ENCODE results near the gene MYO5B.

The MYO5B gene

GRCh38 chr18:50192995-50193795 is 1.8 kb downstream of the MYO5B start:
- TF ChIP-seq CTCF (IDR thresholded peaks at IDR 0.05), result no peak

GRCh38 chr18:50190926-50191325 is 4.0 kb downstream of the MYO5B start:
- TF ChIP-seq CTCF (IDR thresholded peaks at IDR 0.05), result no peak

GRCh38 chr18:50190236-50190635 is 4.7 kb downstream of the MYO5B start:
- TF ChIP-seq CTCF (IDR thresholded peaks at IDR 0.05), result no peak

- TF ChIP-seq CTCF (IDR thresholded peaks at IDR 0.05), result no peak
These were observed 5.8 kb downstream of the MYO5B start for GRCh38 chr18:50189160-50189559.

GRCh38 chr18:50188652-50189051 is 6.3 kb downstream of the MYO5B start:
- TF ChIP-seq CTCF (IDR thresholded peaks at IDR 0.05), result no peak

- TF ChIP-seq CTCF (IDR thresholded peaks at IDR 0.05), result no peak
These were observed 7.3 kb downstream of the MYO5B start for GRCh38 chr18:50187659-50188058.

- no peak for TF ChIP-seq CTCF (IDR thresholded peaks at IDR 0.05)
These were observed 8.6 kb downstream of the MYO5B start for GRCh38 chr18:50186385-50186784.

- TF ChIP-seq CTCF (IDR thresholded peaks at IDR 0.05), result no peak
These were observed 11.4 kb downstream of the MYO5B start for GRCh38 chr18:50183556-50183955.

All from LNCAP (cell line).